T-helper 17 cell (primary cell): ENCODE measurements around the gene GHDC. TPM values are rescaled to one million over a fixed set of nuclear protein-coding genes. Genes with fewer than 3 reads are reported as not detected.
A peak's percentile ranks its signal among the peaks of the same experiment; 100 is the strongest.
"Not testable (repeated sequence)": the region's sequence is repeated elsewhere in the genome, so short reads cannot be mapped to it uniquely, and the experiment has no call there.

ENCODE experiments used
- ATAC-seq: fragments of 150-1000 bp; cut with Tn5 transposase; 2 replicates; pipeline ENCODE4 v1.10.0; 2021; ENCODE audit warnings: mild to moderate bottlenecking, moderate library complexity
- DNase-seq, 3 donors: peaks; one replicate each; pipeline versions ENCODE4 v3.0.0 to v3.0.0-alpha.2; 2020 to 2021
- H3K9me3 ChIP-seq: one replicate; pipeline ENCODE4 v1.7.0; 2013; ENCODE audit warnings: low read length, mild to moderate bottlenecking; ENCODE audit not compliant: control insufficient read depth, poor library complexity, severe bottlenecking
- H3K27ac Mint-ChIP-seq: one replicate; pipeline ENCODE4 v1.8.0; 2022; ENCODE audit warnings: mild to moderate bottlenecking, moderate library complexity, mixed read lengths
- H3K27me3 Mint-ChIP-seq: one replicate; pipeline ENCODE4 v1.8.0; 2022; ENCODE audit warnings: mixed read lengths
- H3K36me3 Mint-ChIP-seq: one replicate; pipeline ENCODE4 v1.8.0; 2022; ENCODE audit warnings: low read depth, mixed read lengths
- H3K4me1 Mint-ChIP-seq: one replicate; pipeline ENCODE4 v1.8.0; 2022; ENCODE audit warnings: mild to moderate bottlenecking, mixed read lengths
- H3K4me3 Mint-ChIP-seq: one replicate; pipeline ENCODE4 v1.8.0; 2022; ENCODE audit warnings: mild to moderate bottlenecking, moderate library complexity, mixed read lengths
- total RNA-seq, 4 donors: library from RNA in 2 of 4; stranded (reverse) in 2 of 4; gene quantifications; one replicate each; pipeline ENCODE4 v1.2.3 and lab custom pipeline; 2022 to 2026

Gene GHDC
- total RNA-seq, 2 donors from 2014 or later = 12.4 to 13.5 TPM

DNA sequence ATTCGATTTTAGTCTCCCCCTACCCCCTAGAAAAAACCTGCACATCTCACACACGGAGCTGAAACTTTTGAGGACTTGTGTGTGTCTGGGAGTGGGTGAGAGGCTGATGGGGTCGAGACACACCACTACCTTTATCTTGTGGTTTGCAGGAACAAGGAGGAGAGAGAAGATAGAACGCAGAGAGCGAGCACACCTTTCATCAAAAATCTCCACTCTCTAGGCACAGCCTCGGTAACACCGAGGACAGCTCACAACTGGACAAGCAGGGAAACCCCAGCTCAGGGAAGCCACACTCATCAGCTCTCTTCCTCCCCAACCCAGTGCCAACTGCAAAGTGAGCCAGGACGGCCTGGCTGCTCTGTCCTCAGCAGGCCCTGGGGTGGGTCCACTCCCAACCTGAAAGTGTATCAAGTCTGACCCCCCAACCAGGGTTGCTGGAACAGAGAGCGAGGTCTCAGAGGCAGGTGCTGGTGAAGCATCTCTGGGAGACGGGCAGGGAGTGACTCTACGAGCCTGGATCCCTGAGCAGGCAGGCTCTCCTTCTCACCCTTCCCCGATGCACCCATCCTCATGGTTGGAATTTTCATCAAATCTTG lies 5.2 kb upstream of the GHDC start:
- Mint-ChIP-seq H3K4me1 (peaks cover 5% of the 10 kb centered on the region), H3K27me3 (no peaks in the 10 kb centered on the region), H3K4me3 (no peak overlapping the region), H3K36me3 (peaks cover 9% of the 10 kb centered on the region), H3K27ac (peak overlapping the region; percentile 14)
- DNase-seq (no peak), ATAC-seq (no peak)
- H3K9me3 ChIP-seq = no peaks in the 10 kb centered on the region

DNA sequence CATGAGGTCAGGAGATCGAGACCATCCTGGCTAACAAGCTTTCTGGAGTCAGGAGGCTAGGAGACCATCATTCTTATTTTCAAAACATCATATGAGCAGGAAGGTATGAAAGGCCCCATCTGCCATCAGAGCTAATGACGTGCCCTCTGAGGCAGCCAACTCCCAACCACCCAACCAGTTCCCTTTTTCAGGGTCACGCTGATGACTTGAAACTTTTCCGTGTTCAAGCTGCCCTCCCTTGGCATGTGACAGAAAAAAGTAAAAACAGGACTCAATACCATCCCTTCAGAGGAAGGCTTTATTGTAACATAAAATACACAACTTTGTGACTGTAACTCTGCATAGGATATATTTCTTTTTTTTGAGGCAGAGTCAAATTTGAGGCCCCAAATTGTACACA lies 4.6 kb upstream of the GHDC start:
- H3K27ac Mint-ChIP-seq = no peak overlapping the region
- peaks cover 10% of the 10 kb centered on the region for H3K4me1 Mint-ChIP-seq
- H3K27me3 Mint-ChIP-seq = no peaks in the 10 kb centered on the region
- H3K4me3 Mint-ChIP-seq = no peak overlapping the region
- no peak for DNase-seq
- H3K9me3 ChIP-seq = no peaks in the 10 kb centered on the region
- peak; percentile 39 for ATAC-seq
- peaks cover 9% of the 10 kb centered on the region for H3K36me3 Mint-ChIP-seq

DNA sequence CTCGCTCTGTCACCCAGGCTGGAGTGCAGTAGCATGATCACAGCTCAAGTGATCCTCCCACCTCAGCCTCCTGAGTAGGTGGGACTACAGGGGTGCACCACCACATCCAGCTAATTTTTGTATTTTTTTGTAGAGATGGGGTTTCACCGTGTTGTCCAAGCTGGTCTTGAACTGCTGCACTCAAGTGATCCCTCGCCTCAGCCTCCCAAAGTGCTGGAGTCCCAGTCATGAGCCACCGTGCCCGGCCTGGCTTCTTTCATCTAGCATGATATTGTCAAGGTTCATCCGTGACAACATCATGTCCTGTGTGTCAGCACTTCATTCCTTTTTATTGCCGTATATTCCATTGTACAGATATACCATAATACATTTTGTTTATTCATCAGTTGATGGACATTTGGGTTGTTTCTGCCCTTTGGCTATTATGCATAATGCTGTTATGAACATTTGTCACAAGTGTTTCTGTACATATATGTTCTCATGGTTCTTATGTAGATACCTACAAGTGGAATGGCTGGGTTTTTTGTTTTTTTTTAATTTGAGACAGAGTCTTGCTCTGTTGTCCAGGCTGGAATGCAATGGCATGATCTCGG lies 3.4 kb upstream of the GHDC start:
- Mint-ChIP-seq H3K4me3 (peak overlapping the region; percentile 52), H3K36me3 (peaks cover 9% of the 10 kb centered on the region), H3K27ac (no peak overlapping the region), H3K4me1 (peaks cover 17% of the 10 kb centered on the region), H3K27me3 (no peaks in the 10 kb centered on the region)
- DNase-seq (no peak), ATAC-seq (no peak)
- no peaks in the 10 kb centered on the region for H3K9me3 ChIP-seq

DNA sequence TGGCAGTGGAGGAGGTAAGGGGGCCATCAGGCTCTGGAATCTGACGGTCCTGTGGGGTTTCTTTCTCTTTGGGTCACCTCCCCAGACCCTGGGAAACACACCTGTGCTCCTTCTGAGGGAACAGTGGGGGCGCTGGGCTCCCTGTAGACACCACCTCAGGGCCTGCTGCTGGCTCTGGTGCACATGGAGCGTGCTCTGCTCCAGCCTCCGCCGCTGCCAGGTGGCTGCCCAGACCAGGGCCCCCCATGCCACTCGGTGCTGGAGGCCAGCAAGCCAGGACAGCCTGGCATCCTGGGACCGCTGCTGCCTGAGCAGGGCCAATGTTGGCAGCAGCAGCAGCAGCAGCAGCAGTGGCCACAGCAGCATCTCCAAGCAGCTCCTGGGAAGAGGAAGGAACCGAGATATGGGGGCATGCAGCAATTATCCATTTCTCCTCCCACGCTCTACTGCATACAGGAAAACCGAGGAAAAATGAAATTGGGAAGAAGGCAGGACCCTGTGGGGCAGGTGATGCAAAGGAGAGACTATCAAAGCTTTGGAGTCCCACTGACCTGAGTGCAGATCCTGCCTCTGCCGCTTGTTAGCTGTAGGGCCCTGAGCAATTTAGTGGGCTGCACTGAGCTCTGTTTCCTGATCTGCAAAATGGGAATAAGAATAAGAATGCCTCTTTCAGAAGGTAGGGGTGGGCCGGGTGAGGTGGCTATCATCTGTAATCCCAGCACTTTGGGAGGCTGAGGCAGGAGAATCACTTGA lies 902 bp downstream of the GHDC start:
- Mint-ChIP-seq H3K36me3 (no peaks in the 10 kb centered on the region), H3K27me3 (no peaks in the 10 kb centered on the region), H3K27ac (peak overlapping the region; percentile 92), H3K4me1 (peaks cover 22% of the 10 kb centered on the region), H3K4me3 (peak overlapping the region; percentile 95)
- ATAC-seq (no peak), DNase-seq (no peak)
- no peaks in the 10 kb centered on the region for H3K9me3 ChIP-seq

DNA sequence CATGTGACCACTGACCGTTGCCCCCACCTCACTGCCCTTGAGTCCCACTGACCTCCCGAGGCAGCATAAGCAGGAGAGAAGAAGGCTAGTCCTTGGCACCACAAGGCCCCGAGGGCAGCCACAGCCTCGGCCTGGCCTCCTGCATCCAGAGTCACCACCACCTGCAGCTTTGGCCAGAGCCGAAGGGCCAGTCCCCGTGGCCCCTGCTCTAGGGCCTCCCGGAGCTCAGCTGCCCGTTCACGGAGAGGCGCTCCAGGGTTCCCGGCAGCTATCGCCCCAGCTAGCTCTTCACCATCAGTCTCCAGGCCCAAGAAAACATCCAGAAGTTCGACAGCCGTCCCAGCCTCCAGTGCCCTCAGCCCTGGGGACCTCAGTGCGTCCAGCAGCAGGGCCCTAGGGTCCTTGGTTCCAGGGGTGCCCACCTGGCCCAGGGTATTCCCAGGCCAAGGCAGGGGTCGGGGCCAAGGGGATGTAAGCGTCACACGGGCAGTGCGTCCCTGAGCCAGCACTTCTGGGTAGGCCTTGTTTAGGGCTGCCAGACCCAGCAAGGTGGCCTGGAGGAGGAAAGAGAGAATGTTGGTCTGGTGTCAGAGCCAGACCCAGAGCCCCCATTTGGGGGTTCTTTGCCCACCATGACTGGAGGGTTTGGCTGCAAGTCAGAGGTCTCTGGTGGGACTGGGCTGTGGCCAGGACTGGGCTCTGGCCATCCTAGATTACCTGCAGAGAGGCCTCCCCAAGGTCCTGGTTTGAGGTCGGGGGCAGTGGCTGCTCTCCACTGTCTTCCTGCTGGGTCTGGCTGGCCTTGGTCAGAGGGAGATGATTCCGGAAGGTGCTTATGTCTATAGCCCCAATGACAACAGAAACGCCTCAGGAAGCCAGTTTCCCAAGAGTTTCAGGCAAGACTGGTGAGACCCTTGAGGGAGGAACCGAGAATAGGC lies 1.8 kb downstream of the GHDC start:
- Mint-ChIP-seq H3K36me3 (no peaks in the 10 kb centered on the region), H3K4me3 (peak overlapping the region; percentile 69), H3K27me3 (no peaks in the 10 kb centered on the region), H3K27ac (no peak overlapping the region), H3K4me1 (peaks cover 22% of the 10 kb centered on the region)
- no peak for DNase-seq
- ATAC-seq = no peak
- no peaks in the 10 kb centered on the region for H3K9me3 ChIP-seq

DNA sequence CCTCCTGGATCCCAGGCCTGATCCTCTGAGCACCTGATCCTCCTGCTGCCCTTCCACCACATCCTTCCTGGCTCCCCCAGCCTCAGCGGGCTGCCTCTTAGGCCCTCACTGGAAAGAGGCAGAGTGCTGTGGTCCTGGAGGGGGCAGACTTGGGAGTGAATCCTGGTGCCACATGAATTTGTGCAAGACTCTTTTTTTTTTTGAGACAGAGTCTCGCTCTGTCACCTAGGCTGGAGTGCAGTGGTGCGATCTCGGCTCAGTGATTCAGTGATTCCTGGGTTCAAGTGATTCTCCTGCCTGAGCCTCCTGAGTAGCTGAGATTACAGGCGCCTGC lies 3.1 kb downstream of the GHDC start:
- Mint-ChIP-seq H3K27me3 (no peaks in the 10 kb centered on the region), H3K4me1 (peaks cover 20% of the 10 kb centered on the region), H3K27ac (no peak overlapping the region), H3K36me3 (no peaks in the 10 kb centered on the region), H3K4me3 (no peak overlapping the region)
- DNase-seq (no peak), ATAC-seq (no peak)
- no peaks in the 10 kb centered on the region for H3K9me3 ChIP-seq

DNA sequence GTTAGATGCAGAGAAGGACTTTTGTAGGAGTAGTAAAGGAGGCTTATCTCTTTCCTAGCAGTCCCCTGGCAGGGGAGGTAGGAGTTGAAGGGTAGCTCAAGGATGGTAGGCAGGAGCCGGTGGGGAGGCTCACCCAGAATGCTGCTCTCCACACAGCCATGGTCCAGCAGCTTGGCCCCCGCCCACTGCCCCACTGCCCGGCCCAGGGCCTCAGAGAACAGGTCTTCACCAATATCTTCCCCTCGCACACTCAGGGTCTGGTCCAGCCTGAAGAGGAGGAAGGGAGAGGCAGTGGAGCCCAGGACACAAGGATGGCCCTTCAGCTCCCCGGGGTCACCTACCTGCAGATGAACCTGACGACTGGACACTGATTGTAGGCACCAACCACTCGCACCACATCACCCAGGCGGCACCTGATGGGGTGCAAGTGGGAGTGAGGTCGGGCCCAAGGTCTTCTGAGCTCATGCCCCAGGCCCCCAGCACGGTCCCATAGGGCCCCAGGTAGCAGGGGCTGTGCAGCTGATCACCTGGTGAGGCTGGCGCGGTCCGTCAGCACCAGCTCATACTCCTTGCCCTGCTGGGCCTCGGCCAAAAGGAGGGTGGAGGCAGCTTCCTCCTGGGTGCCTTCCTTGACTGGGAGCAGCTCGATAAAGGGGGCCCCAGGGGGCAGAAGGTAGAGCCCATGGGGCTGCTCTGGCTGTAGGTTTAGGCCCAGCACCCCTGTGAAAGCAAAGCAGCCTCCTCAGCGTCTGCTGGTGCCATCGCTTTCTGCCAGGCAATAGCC lies 3.6 kb downstream of the GHDC start:
- ATAC-seq (no peak), DNase-seq (no peak)
- H3K9me3 ChIP-seq = no peaks in the 10 kb centered on the region
- Mint-ChIP-seq H3K4me1 (peaks cover 20% of the 10 kb centered on the region), H3K4me3 (no peak overlapping the region), H3K27ac (no peak overlapping the region), H3K27me3 (no peaks in the 10 kb centered on the region), H3K36me3 (no peaks in the 10 kb centered on the region)

DNA sequence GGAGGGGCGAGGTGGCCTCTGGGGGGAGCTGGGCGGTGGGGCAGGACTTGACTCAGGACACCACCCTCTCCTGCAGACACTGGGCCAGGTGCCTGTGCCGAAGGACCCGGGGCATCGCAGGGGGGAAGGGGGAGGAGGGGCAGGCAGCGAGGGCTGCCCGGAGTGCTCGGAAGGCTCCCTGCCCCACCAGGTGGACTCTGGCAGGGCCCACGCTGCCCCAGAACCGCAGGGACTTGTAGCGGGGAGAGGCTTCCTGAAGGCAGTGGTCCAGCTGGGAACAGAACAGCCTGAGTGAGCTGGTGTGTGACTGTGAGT lies 4.7 kb downstream of the GHDC start:
- no peaks in the 10 kb centered on the region for H3K36me3 Mint-ChIP-seq
- no peak overlapping the region for H3K4me3 Mint-ChIP-seq
- no peaks in the 10 kb centered on the region for H3K27me3 Mint-ChIP-seq
- no peak for ATAC-seq
- DNase-seq = no peak
- no peaks in the 10 kb centered on the region for H3K9me3 ChIP-seq
- no peak overlapping the region for H3K27ac Mint-ChIP-seq
- peaks cover 27% of the 10 kb centered on the region for H3K4me1 Mint-ChIP-seq

DNA sequence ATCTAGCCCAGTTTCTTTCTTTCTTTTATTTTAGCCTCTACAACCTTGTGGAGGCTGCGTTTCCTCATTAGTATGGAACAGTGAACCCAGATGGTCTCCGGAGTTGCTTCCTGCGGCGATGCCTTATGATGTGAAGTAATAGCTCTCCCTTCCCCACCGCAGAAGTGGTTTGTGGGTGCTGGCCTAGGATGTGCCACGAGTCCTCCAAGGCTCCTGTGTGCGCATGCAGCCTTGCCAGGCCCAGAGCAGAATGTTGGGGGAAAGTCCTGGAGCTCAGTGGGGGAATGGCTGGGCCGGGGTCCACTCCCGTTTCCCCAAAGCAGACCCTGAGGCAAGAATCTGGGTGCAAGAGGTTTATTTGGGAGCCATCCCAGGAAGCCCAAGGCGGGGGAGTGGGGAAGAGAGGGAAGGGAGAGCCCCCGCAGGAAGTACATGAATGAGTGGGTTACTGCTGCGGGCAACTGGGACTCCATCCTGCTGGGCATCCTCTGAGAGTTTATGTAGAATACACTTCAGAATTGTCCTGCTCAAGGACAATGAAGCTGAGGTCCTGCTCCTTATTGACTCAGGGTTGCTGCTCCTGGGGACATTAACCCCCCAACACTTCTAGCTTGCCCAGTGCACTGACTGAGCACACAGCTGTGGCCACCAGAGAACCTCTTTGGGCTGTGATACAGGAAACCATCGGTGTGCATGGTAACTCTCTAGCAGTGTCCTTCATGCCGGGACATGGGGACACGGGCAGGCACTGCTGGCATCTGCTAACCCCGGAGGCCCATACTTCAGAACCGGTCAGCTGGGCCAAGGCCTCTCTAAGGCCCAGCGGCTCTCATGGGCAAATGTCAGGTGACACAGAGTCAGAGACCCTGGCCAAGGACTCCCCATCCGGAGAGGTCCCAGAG lies 5.3 kb downstream of the GHDC start:
- no peaks in the 10 kb centered on the region for H3K27me3 Mint-ChIP-seq

DNA sequence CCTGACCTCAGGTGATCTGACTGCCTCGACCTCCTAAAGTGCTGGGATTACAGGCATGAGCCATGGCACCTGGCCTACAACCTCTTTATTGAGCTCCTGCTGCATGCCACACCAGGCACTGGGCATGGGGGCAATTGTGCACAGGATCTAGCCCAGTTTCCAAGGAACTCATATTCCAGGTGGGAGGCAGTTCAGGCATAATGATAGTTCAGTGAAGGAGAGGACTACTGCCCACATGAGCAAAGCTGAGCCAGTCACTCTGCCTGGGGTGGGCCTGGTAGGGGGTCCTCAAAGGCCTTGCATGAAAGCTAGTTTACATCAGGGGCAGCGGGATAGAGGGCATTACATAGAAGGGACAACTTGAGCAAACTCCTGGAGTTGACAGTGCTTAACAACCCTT lies 6.5 kb downstream of the GHDC start:
- Mint-ChIP-seq H3K27me3 (no peaks in the 10 kb centered on the region), H3K4me3 (no peak overlapping the region), H3K27ac (no peak overlapping the region), H3K36me3 (peaks cover 3% of the 10 kb centered on the region), H3K4me1 (peaks cover 23% of the 10 kb centered on the region)
- no peak for DNase-seq
- no peak for ATAC-seq
- no peaks in the 10 kb centered on the region for H3K9me3 ChIP-seq

More for the DNA sequence above, 5.3 kb downstream of the GHDC start:
- H3K9me3 ChIP-seq = no peaks in the 10 kb centered on the region
- H3K36me3 Mint-ChIP-seq = no peaks in the 10 kb centered on the region
- no peak overlapping the region for H3K4me3 Mint-ChIP-seq
- peaks cover 25% of the 10 kb centered on the region for H3K4me1 Mint-ChIP-seq
- ATAC-seq (no peak), DNase-seq (no peak)
- no peak overlapping the region for H3K27ac Mint-ChIP-seq

DNA sequence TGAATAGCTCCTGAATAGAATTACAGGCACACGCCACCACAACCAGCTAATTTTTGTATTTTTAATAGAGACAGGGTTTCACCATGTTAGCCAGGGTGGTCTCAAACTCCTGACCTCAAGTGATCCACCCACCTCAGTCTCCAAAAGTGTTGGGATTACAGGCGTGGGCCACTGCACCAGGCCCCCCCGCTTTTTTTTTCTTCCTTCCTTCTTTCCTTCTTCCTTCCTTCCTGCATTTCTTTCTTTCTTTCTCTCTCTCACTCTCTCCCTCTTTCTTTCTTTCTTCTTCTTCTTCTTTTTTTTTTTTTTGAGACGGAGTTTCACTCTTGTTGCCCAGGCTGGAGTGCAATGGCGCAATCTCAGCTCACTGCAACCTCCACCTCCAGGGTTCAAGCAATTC lies 8.1 kb downstream of the GHDC start:
- peaks cover 28% of the 10 kb centered on the region for H3K4me1 Mint-ChIP-seq
- not testable (repeated sequence) for DNase-seq, H3K9me3 ChIP-seq, H3K4me3 Mint-ChIP-seq, H3K36me3 Mint-ChIP-seq, H3K27ac Mint-ChIP-seq, H3K27me3 Mint-ChIP-seq, ATAC-seq

DNA sequence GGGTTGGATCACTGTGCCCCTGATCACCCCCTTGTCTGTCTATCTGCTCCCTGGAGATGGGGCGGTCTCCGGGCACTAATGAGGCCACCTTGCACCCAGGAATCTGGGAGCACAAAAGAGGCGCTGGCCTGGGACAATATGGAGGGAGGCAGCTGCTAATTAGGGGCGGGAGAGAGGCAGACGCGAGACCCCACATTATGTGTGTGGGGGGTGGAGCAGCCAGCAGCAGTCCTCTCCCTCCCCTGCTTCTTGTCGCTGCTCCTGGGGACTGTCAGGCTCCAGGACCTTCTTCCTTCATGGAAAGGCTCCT lies 8.7 kb downstream of the GHDC start:
- no peak for ATAC-seq

More for the DNA sequence above, 8.7 kb downstream of the GHDC start:
- no peak for DNase-seq
- Mint-ChIP-seq H3K36me3 (peaks cover 3% of the 10 kb centered on the region), H3K27ac (no peak overlapping the region), H3K27me3 (no peaks in the 10 kb centered on the region), H3K4me1 (peaks cover 28% of the 10 kb centered on the region), H3K4me3 (peak overlapping the region; percentile 7)
- no peaks in the 10 kb centered on the region for H3K9me3 ChIP-seq
